Lung (tissue), 4 donors: ENCODE results near the gene OR1N1. TPM values are rescaled to one million over a fixed set of nuclear protein-coding genes. Genes with fewer than 3 reads are reported as not detected.

Source experiments
- polyA plus RNA-seq, 2 donors: library from polyadenylated mRNA; stranded (reverse); fragments of 200-250 nt; gene quantifications; one replicate each; pipeline ENCODE4 v1.2.1, GENCODE V29; 2013
- total RNA-seq, 2 donors: library from RNA; depleted of rRNA in 1 of 2; stranded (reverse); fragments of >200 nt in 1 of 2; gene quantifications; one replicate each; pipeline ENCODE4 v1.2.1, GENCODE V29; 2014 to 2021
- donor health status: Bipolar disorder and iron deficiency.
- donor health status: healthy.
- donor health status: DM: yes; HTN: yes; CAD: no.

OR1N1 gene
- total and polyA plus RNA-seq, 4 donors, result not detected

Other genes with a start within 250 kb of the OR1N1 start
- gene PTGS1, start 156.3 kb downstream of the OR1N1 start, total RNA-seq, result 10 to 100 TPM in 1 of 2 donors, 1 to 10 TPM in 1; 4.9 to 12.8 TPM
- 1 to 10 TPM; 2.9 to 5.1 TPM for gene PTGS1, start 156.3 kb downstream of the OR1N1 start, polyA plus RNA-seq
- not detected for gene OR1J1, start 49.4 kb downstream of the OR1N1 start, total RNA-seq
- not detected for gene OR1J1, start 49.4 kb downstream of the OR1N1 start, polyA plus RNA-seq
- gene OR1J2, start 16.5 kb downstream of the OR1N1 start, total RNA-seq, result not detected
- gene OR1J2, start 16.5 kb downstream of the OR1N1 start, polyA plus RNA-seq, result not detected
- not detected for gene OR1J4, start 8.2 kb downstream of the OR1N1 start, total RNA-seq
- not detected for gene OR1J4, start 8.2 kb downstream of the OR1N1 start, polyA plus RNA-seq
- not detected for gene OR1N2, start 25.8 kb upstream of the OR1N1 start, total RNA-seq
- not detected for gene OR1N2, start 25.8 kb upstream of the OR1N1 start, polyA plus RNA-seq
- gene OR1L8, start 56.1 kb upstream of the OR1N1 start, total RNA-seq, result under 1 TPM; 0.20 to 0.37 TPM
- gene OR1L8, start 56.1 kb upstream of the OR1N1 start, polyA plus RNA-seq, result under 1 TPM in 1 of 2 donors, not detected in 1; 0.16 TPM
- gene OR1Q1, start 87.4 kb upstream of the OR1N1 start, total RNA-seq, result not detected
- not detected for gene OR1Q1, start 87.4 kb upstream of the OR1N1 start, polyA plus RNA-seq
- gene OR1B1, start 130.3 kb upstream of the OR1N1 start, total RNA-seq, result under 1 TPM; 0.26 to 0.28 TPM
- gene OR1B1, start 130.3 kb upstream of the OR1N1 start, polyA plus RNA-seq, result not detected
- gene OR1L1, start 134.4 kb upstream of the OR1N1 start, total RNA-seq, result not detected
- not detected for gene OR1L1, start 134.4 kb upstream of the OR1N1 start, polyA plus RNA-seq
- not detected for gene OR1L3, start 147.8 kb upstream of the OR1N1 start, total RNA-seq
- gene OR1L3, start 147.8 kb upstream of the OR1N1 start, polyA plus RNA-seq, result not detected
- gene OR1L4, start 196.7 kb upstream of the OR1N1 start, total RNA-seq, result not detected
- not detected for gene OR1L4, start 196.7 kb upstream of the OR1N1 start, polyA plus RNA-seq
- not detected for gene OR1L6, start 215.0 kb upstream of the OR1N1 start, total RNA-seq
- not detected for gene OR1L6, start 215.0 kb upstream of the OR1N1 start, polyA plus RNA-seq